ENCODE results near the gene PSTPIP2.

PSTPIP2 gene

GRCh38 chr18:46080156-46080555 is 8.1 kb upstream of the PSTPIP2 start:
- H3K4me2 ChIP-seq (ENCODE audit: low read depth, low read length, poor library complexity, severe bottlenecking), result no peak overlapping the region
- no peaks in the 10 kb centered on the region for H4K20me1 ChIP-seq (ENCODE audit: low read depth, low read length)
- no peak overlapping the region for H3K4me3 ChIP-seq (ENCODE audit: insufficient read depth, low read length, poor library complexity, severe bottlenecking)
- H3K9me2 ChIP-seq (replicated peaks; ENCODE audit: insufficient read depth, low read length), result no peaks in the 10 kb centered on the region
- no peaks in the 10 kb centered on the region; the same call in 1 of the 2 replicates for H3K79me2 ChIP-seq (ENCODE audit: insufficient read depth, low read length)
- no peak for TF ChIP-seq CTCF (IDR thresholded peaks at IDR 0.05; ENCODE audit: insufficient read depth, low read length, poor library complexity, severe bottlenecking)
- TF ChIP-seq EZH2phosphoT487 (conservative IDR thresholded peaks at IDR 0.05; ENCODE audit: low read length), result no peak
- H3K27ac ChIP-seq (ENCODE audit: low read depth, low read length), result no peak overlapping the region
- H3K9ac ChIP-seq (ENCODE audit: low read length), result no peak overlapping the region
- peaks cover 46% of the 10 kb centered on the region for H3K36me3 ChIP-seq (ENCODE audit: low read length)
- H3F3A ChIP-seq (ENCODE audit: insufficient read depth), result peaks cover 42% of the 10 kb centered on the region
- H3K27me3 ChIP-seq (ENCODE audit: low read length), result no peaks in the 10 kb centered on the region
- H2AFZ ChIP-seq (ENCODE audit: low read depth, low read length, severe bottlenecking), result no peak overlapping the region
- no peaks in the 10 kb centered on the region for H3K9me3 ChIP-seq (ENCODE audit: insufficient read depth, low read length)

- Histone ChIP-seq H3K27me3 (ENCODE audit: low read length) (no peaks in the 10 kb centered on the region), H3K4me2 (ENCODE audit: low read depth, low read length, poor library complexity, severe bottlenecking) (no peak overlapping the region), H3F3A (ENCODE audit: insufficient read depth) (peaks cover 42% of the 10 kb centered on the region), H4K20me1 (ENCODE audit: low read depth, low read length) (no peaks in the 10 kb centered on the region), H3K9me3 (ENCODE audit: insufficient read depth, low read length) (no peaks in the 10 kb centered on the region), H3K79me2 (ENCODE audit: insufficient read depth, low read length) (no peaks in the 10 kb centered on the region; the same call in 1 of the 2 replicates), H3K36me3 (ENCODE audit: low read length) (peaks cover 39% of the 10 kb centered on the region), H3K9me2 (replicated peaks; ENCODE audit: insufficient read depth, low read length) (no peaks in the 10 kb centered on the region), H3K27ac (ENCODE audit: low read depth, low read length) (no peak overlapping the region), H3K9ac (ENCODE audit: low read length) (no peak overlapping the region), H2AFZ (ENCODE audit: low read depth, low read length, severe bottlenecking) (no peak overlapping the region), H3K4me3 (ENCODE audit: insufficient read depth, low read length, poor library complexity, severe bottlenecking) (no peak overlapping the region)
- TF ChIP-seq EZH2phosphoT487 (conservative IDR thresholded peaks at IDR 0.05; ENCODE audit: low read length) (no peak), CTCF (IDR thresholded peaks at IDR 0.05; ENCODE audit: insufficient read depth, low read length, poor library complexity, severe bottlenecking) (no peak)
These were observed 7.3 kb upstream of the PSTPIP2 start for GRCh38 chr18:46079336-46079735.

GRCh38 chr18:46073474-46074331 is 1.6 kb upstream of the PSTPIP2 start:
- Histone ChIP-seq H2AFZ (ENCODE audit: low read depth, low read length, severe bottlenecking) (no peak overlapping the region), H3K36me3 (ENCODE audit: low read length) (no peaks in the 10 kb centered on the region; the same call in 1 of the 2 replicates), H3K9me2 (replicated peaks; ENCODE audit: insufficient read depth, low read length) (no peaks in the 10 kb centered on the region), H3K9me3 (ENCODE audit: insufficient read depth, low read length) (no peaks in the 10 kb centered on the region), H3F3A (ENCODE audit: insufficient read depth) (peaks cover 28% of the 10 kb centered on the region; the same call in 1 of the 2 replicates), H3K27ac (ENCODE audit: low read depth, low read length) (no peak overlapping the region), H3K9ac (ENCODE audit: low read length) (no peak overlapping the region), H3K79me2 (ENCODE audit: insufficient read depth, low read length) (no peaks in the 10 kb centered on the region), H3K4me2 (ENCODE audit: low read depth, low read length, poor library complexity, severe bottlenecking) (no peak overlapping the region), H4K20me1 (ENCODE audit: low read depth, low read length) (no peaks in the 10 kb centered on the region), H3K27me3 (ENCODE audit: low read length) (no peaks in the 10 kb centered on the region), H3K4me3 (ENCODE audit: insufficient read depth, low read length, poor library complexity, severe bottlenecking) (no peak overlapping the region)
- TF ChIP-seq EZH2phosphoT487 (conservative IDR thresholded peaks at IDR 0.05; ENCODE audit: low read length) (no peak), CTCF (IDR thresholded peaks at IDR 0.05; ENCODE audit: insufficient read depth, low read length, poor library complexity, severe bottlenecking) (peak; percentile 79)

All from SU-DHL-6 (cell line).